ENCODE data around the gene RUFY2. TPM values are rescaled to one million over a fixed set of nuclear protein-coding genes. Genes with fewer than 3 reads are reported as not detected.
"Not testable (repeated sequence)": the region's sequence is repeated elsewhere in the genome, so short reads cannot be mapped to it uniquely, and the experiment has no call there.

The RUFY2 gene, protein sequence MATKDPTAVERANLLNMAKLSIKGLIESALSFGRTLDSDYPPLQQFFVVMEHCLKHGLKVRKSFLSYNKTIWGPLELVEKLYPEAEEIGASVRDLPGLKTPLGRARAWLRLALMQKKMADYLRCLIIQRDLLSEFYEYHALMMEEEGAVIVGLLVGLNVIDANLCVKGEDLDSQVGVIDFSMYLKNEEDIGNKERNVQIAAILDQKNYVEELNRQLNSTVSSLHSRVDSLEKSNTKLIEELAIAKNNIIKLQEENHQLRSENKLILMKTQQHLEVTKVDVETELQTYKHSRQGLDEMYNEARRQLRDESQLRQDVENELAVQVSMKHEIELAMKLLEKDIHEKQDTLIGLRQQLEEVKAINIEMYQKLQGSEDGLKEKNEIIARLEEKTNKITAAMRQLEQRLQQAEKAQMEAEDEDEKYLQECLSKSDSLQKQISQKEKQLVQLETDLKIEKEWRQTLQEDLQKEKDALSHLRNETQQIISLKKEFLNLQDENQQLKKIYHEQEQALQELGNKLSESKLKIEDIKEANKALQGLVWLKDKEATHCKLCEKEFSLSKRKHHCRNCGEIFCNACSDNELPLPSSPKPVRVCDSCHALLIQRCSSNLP
- total RNA-seq (2022) (25.8 and 29.4 TPM in 2 replicates), Bru-seq, nascent RNA (percentile 81 among the genes with signal in this experiment), BruChase-seq, experiment 1, labeled RNA remaining after a 6-hour chase (percentile 76 among the genes with signal in this experiment), BruChase-seq, experiment 2, labeled RNA remaining after a 2-hour chase (percentile 85 among the genes with signal in this experiment)
- long read RNA-seq, partial matches to known transcripts: 1 of 10 reads
- long read RNA-seq, other reads (novel, unspliced or antisense): 4 of 10 reads

- no TSS peak for BruUV-seq (replicated peaks)
- no peaks in the 10 kb centered on the region for H3K27me3 Mint-ChIP-seq (ENCODE audit: unreplicated experiment)
- DNase-seq: peak; percentile 93
- H3K4me3 Mint-ChIP-seq (ENCODE audit: low read depth, unreplicated experiment): peak within 1 kb of the TSS; percentile 99
- peak within 1 kb of the TSS; percentile 80 for H3K27ac Mint-ChIP-seq (ENCODE audit: unreplicated experiment)
- CTCF ChIA-PET: interaction anchor here (0.5 to 1.1 kb wide), 7 partner anchors 10 to 485 kb away, joined by 3 to 5 read pairs (median 4); partner anchors contain the start of gene DNA2
- TF ChIP-seq CTCF (IDR thresholded peaks at IDR 0.05; ENCODE audit: unreplicated experiment): peak; percentile 74
- no peaks in the 10 kb centered on the region for H3K9me3 Mint-ChIP-seq (ENCODE audit: low read depth, unreplicated experiment)
- peaks cover 18% of the 10 kb centered on the region for H3K4me1 Mint-ChIP-seq (ENCODE audit: low read depth, unreplicated experiment)
- H3K36me3 Mint-ChIP-seq (ENCODE audit: insufficient read depth, unreplicated experiment): peaks cover 29% of the 10 kb centered on the region
- intact Hi-C loops (cut with micrococcal nuclease; ENCODE audit: unreplicated experiment): no loop called here
These were observed at the start of gene RUFY2 for GRCh38 chr10:68406815-68407548. Gene RUFY2 (minus strand): TSS chr10:68407277. CDS start chr10:68407189, 88 bp downstream.

DNA sequence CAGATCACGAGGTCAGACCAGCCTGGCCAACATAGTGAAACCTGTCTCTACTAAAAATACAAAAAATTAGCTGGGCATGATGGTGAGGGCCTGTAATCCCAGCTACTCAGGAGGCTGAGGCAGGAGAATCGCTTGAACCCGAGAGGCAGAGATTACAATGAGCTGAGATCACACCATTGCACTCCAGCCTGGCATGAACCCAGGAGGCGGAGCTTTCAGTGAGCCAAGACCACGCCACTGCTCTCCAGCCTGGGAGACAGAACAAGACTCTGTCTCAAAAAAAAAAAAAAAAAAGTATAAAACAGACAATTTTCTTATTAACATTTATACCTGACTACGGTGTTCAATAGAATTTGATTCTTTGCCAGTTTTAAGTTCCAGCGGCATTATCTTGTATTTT, 42.6 kb upstream of the RUFY2 start:
- H3K27me3 Mint-ChIP-seq (ENCODE audit: unreplicated experiment); intact Hi-C loops (cut with micrococcal nuclease; ENCODE audit: unreplicated experiment); H3K4me3 Mint-ChIP-seq (ENCODE audit: low read depth, unreplicated experiment); BruUV-seq (replicated peaks); H3K9me3 Mint-ChIP-seq (ENCODE audit: low read depth, unreplicated experiment); H3K4me1 Mint-ChIP-seq (ENCODE audit: low read depth, unreplicated experiment); H3K27ac Mint-ChIP-seq (ENCODE audit: unreplicated experiment): not testable (repeated sequence)
- CTCF ChIA-PET: interaction anchor here (0.8 kb wide), 1 partner anchor 12 kb away, joined by 4 read pairs; no protein-coding TSS in a partner anchor
- DNase-seq: peak; percentile 31
- peaks cover 47% of the 10 kb centered on the region for H3K36me3 Mint-ChIP-seq (ENCODE audit: insufficient read depth, unreplicated experiment)

DNA sequence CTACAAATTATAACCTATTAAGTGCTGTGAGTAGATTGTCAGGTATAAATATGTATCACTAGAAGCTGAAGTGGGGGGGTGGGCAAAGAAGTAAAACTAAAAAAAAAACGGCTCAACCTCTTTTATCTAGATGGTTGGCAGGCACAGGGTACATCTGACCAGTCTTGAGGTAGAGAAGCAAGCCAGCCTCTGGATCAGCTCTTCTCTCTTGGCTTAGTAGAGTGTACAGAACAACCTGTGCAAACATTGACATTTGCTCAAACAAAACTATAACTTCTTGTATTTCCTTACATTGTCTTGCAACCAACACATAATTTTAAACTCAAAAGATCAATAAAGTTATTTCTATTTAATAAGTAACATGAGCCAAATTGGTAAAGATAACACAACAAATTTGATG, 39.1 kb upstream of the RUFY2 start:
- H3K4me3 Mint-ChIP-seq (ENCODE audit: low read depth, unreplicated experiment): no peak overlapping the region
- H3K27me3 Mint-ChIP-seq (ENCODE audit: unreplicated experiment): no peaks in the 10 kb centered on the region
- BruUV-seq (replicated peaks): no TSS peak
- CTCF ChIA-PET: interaction anchor here (0.6 kb wide), 2 partner anchors 244 to 555 kb away, joined by 5 to 6 read pairs; no protein-coding TSS in a partner anchor
- no peaks in the 10 kb centered on the region for H3K9me3 Mint-ChIP-seq (ENCODE audit: low read depth, unreplicated experiment)
- H3K27ac Mint-ChIP-seq (ENCODE audit: unreplicated experiment): no peak overlapping the region
- TF ChIP-seq CTCF (IDR thresholded peaks at IDR 0.05; ENCODE audit: unreplicated experiment): no peak
- H3K4me1 Mint-ChIP-seq (ENCODE audit: low read depth, unreplicated experiment): peaks cover 8% of the 10 kb centered on the region
- intact Hi-C loops (cut with micrococcal nuclease; ENCODE audit: unreplicated experiment): no loop called here
- no peak for DNase-seq
- H3K36me3 Mint-ChIP-seq (ENCODE audit: insufficient read depth, unreplicated experiment): peaks cover 47% of the 10 kb centered on the region

- intact Hi-C loops (cut with micrococcal nuclease; ENCODE audit: unreplicated experiment): no loop called here
- Mint-ChIP-seq H3K4me3 (ENCODE audit: low read depth, unreplicated experiment) (no peak overlapping the region), H3K9me3 (ENCODE audit: low read depth, unreplicated experiment) (no peaks in the 10 kb centered on the region), H3K36me3 (ENCODE audit: insufficient read depth, unreplicated experiment) (peaks cover 42% of the 10 kb centered on the region), H3K27me3 (ENCODE audit: unreplicated experiment) (no peaks in the 10 kb centered on the region), H3K27ac (ENCODE audit: unreplicated experiment) (no peak overlapping the region), H3K4me1 (ENCODE audit: low read depth, unreplicated experiment) (peaks cover 8% of the 10 kb centered on the region)
- no peak for TF ChIP-seq CTCF (IDR thresholded peaks at IDR 0.05; ENCODE audit: unreplicated experiment)
- no TSS peak for BruUV-seq (replicated peaks)
- CTCF ChIA-PET: no interaction called here
- DNase-seq: no peak
These were observed 35.9 kb upstream of the RUFY2 start for GRCh38 chr10:68442971-68443370.

Measured in Calu3 (cell line).